Activated CD4-positive, alpha-beta T cell treated with anti-CD3 and anti-CD28 coated beads, Interleukin-10, Interleukin-2, amounts not matched to agents 100 ng/mL and 50 ng/mL, durations not matched to agents 16 hours and 8 hours (primary cell): Measurements from ENCODE around the gene SDF4.

Source experiments
- DNase-seq: peaks from one replicate; pipeline ENCODE4 v3.0.0-alpha.2; 2020

SDF4 gene

DNA sequence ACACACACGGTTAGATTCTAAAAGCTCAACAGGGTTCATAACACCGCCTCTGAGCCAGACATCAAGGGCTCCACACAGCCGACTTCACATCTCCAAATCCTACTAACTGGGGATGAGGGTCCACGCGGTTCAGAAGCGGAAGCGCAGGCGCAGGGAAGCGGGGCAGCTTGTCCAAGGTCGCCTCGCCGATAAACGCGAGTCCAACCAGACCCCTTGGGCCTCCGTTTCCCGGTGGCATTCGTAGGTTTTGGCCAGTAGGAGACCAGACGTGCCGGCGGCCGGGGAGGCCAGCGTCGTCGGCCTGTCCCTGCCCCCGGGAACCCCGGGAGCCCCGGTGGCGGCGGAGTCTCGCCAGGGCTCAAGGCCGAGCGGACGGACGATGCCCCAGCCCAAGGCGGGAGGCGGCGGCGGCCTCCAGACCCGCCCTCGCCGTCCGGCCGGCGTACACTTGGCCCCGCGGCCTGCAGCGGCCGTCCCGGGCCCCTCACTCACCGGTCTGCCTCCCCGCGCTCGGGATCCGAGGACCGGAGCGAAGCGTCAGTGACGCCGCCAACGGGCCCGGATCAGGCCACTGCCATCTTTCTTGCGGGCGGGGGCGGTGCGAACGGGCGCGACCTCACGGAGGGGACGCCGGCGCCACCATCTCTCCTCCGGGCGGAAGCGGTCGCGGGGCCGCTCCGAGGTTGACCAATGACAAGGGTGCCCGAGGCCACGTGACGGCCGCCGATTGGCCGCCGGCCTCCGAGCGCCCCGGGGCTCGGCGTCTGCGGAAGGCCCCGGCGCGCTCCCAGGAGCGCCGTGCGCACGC, at the start of gene SDF4:
Gene SDF4 (minus strand): TSS at position 602 of the 808 bp plus-strand sequence. CDS start 3,229 bp downstream, outside the sequence.
- DNase-seq, result peak; percentile 98

GRCh38 chr1:1280782-1281481, 49.1 kb upstream of the SDF4 start:
- no peak for DNase-seq

GRCh38 chr1:1279028-1279427, 47.2 kb upstream of the SDF4 start:
- no peak for DNase-seq

GRCh38 chr1:1278620-1279019, 46.8 kb upstream of the SDF4 start:
- DNase-seq, result no peak

DNA sequence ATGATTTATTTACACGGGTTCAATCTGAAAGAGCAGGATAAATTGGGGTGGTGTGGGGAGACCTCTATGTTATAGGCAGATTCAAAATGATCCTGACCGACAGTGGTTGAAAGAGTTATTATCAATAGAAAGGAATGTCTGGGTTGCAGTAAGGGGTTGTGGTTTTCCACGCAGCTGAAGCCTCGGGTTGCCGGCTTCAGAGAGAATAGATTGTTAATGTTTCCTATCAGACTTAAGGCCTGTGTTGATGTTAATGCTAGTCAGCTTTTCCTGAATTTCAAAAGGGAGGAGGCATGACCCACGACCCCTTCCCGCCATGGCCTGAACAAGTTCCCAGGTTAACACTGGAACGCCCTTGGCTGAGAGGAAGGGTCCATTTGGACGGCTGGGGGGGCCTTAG, 44.0 kb upstream of the SDF4 start:
- no peak for DNase-seq

DNA sequence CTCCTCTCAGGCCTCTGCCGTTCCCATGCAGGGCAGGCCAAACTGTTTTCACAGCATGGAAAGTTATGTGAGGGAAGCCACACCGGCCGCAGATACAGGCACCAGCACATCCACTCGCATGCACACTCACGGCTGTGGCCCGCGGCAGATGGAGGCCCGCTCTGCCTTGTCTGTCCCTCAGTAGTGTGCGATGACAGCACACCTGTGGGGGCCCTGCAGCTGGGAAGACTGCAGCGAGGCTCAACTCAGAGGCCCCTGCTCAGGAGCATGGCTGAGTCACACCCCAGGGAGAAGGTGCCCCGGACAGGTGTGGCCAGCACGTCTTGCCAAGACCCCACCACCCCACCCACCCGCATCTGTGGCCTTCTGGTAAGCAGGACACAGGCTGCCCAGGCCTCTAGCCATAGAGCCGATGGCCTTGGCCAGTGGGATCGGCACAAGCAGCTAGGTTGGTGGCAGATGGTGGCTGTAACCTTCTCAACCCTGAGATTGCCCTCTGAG, 43.2 kb upstream of the SDF4 start:
- DNase-seq, result no peak

GRCh38 chr1:1274299-1274930, 42.6 kb upstream of the SDF4 start:
- no peak for DNase-seq

DNA sequence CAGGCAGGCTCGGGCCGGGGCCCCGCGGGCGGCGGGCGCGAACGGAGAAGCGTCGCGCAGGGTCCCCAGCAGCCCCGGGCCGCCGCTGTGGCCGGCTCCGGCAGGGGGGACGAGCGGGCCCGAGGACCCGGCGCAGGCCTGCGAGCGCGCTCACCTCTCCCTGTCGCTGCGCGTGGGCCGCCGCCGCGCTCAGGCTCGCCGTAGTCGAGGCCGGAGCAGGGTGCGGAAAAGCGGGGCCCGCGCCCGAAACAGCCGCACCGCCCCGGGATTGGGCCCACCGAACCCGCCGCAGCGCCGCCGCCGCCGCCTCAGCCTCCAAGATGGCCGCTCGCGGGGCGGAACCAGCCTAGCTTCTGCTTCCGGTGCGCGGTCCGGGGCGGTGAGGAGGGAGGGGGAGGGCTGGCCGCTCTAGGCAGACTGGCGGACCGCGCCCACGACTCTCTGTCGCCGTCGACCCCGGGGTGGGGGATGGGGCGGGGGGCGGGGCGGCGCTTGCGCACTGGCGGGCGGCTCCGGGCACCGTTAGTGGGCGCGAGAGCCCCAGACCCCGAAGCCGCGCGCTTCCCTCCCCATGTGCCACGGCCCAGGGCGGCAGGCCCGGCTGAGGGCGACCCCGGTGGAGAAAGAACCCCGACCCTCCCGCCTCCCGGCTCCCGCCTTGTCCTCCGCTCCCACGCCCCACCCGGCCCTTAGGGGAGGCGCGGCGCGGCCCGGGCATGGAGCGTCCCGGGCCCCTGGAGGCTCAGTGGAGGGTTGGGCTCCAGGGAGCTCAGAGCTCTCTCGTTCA, 41.9 kb upstream of the SDF4 start, which contains the start of gene UBE2J2:
Gene UBE2J2 (minus strand): TSS at position 343 of the 787 bp plus-strand sequence. CDS start 5,862 bp downstream, outside the sequence.
- peak; percentile 95 for DNase-seq

GRCh38 chr1:1273209-1273511, 41.4 kb upstream of the SDF4 start:
- no peak for DNase-seq

- no peak for DNase-seq
Measured at GRCh38 chr1:1272341-1273208, 40.8 kb upstream of the SDF4 start.

DNA sequence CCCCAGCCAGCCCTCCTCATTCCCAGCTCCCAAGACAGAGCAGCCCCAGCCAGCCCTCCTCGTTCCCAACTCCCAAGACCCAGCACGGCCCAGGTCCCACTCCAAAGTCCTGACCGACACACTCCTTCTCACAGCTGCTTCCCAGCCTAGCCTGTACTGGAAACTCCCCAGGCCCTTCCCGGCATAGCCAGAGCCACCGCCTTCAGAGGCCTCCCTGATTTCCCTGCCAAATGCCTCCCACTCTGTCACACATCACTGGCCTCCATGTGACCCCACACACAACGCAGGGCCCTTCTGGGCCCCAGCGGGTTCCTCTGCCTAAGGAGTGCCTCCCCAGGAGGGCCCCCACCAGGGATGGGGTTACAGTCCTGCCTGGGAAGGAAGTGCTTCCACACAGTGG, 39.0 kb upstream of the SDF4 start:
- no peak for DNase-seq

- DNase-seq, result no peak
Measured at GRCh38 chr1:1268284-1268682, 36.5 kb upstream of the SDF4 start.

- DNase-seq, result no peak
Measured at GRCh38 chr1:1267488-1268283, 35.9 kb upstream of the SDF4 start.

GRCh38 chr1:1264868-1265272, 33.1 kb upstream of the SDF4 start:
- DNase-seq, result no peak

- DNase-seq, result no peak
Measured at GRCh38 chr1:1264026-1264425, 32.2 kb upstream of the SDF4 start.

- DNase-seq, result no peak
Measured at GRCh38 chr1:1262758-1263157, 31.0 kb upstream of the SDF4 start.

GRCh38 chr1:1262071-1262470, 30.3 kb upstream of the SDF4 start:
- no peak for DNase-seq

DNA sequence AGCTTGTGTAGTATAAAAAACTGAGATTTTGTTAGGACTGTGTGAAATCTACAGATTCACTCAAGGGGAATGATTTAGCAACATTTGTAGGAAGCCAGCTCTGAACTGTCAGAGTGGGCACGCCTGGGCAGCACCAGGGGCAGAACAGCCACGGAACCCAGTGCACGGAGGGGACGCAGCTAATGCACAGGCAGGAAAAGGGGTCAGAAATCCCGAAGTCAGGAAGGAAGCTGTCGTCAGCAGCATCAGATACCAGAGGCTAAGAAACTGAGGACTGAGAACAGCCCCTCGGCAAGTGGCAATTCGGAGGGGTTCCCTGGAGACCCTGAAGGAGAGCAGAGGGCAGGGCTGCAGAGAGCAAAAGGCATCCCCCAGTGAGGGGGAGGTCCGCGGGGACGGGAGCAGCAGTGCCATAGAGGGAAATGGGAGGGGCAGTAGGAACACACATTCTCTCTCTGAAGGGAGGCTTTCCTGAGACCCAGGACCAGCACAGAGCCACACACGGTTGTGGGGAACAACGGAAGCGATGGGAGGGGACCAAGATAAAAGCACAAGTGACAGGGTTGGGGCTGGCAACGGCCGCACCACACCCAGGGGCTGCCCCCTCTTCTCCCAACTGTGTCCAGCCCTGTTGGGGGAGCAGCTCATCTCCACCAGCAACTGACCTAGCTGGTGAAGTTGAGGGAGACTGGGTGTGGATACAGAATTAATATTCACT, 29.2 kb upstream of the SDF4 start:
- no peak for DNase-seq

- no peak for DNase-seq
Measured at GRCh38 chr1:1259951-1260600, 28.3 kb upstream of the SDF4 start.

DNA sequence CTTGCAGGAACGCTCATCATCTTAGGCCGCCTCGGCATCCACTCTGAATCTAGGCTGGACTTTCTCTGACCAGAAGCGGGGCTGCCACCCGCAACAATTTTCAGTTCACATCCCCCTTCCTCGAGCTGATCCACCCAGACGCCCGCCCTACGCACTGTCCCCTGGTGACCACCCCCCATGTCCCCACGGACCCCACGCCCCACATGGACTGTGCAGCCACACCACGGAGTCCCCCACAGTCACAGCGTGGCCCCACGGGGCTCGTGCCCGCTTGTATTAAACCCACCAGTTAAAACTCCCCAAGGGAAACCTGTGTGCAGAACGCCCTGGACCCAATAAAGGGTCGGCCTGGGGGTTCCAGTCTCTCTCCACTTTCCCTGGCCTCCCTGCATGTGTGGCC, 27.7 kb upstream of the SDF4 start:
- DNase-seq, result no peak
